ENCODE data around the gene SEMA7A. TPM values are rescaled to one million over a fixed set of nuclear protein-coding genes. Genes with fewer than 3 reads are reported as not detected.

The SEMA7A gene
- total RNA-seq, 1 experiment from 2014 or later: 0.20 TPM

Small RNAs within 50 kb of the gene (small RNA-seq; reads per million reads assigned to genes)
- 0 reads per million in 2 experiments for gene MIR6881

Other genes with a start within 250 kb of the SEMA7A start
- 0.17 and 0.29 TPM in 2 replicates for gene STRA6, start 231.2 kb downstream of the SEMA7A start, total RNA-seq (2014; rRNA removed; shearing (Covaris generic))
- 0.12 TPM in 1 of 2 replicates, not detected in the other for gene CCDC33, start 197.6 kb downstream of the SEMA7A start, total RNA-seq (2014; rRNA removed; shearing (Covaris generic))
- not detected in 2 replicates for gene CYP11A1, start 66.3 kb downstream of the SEMA7A start, total RNA-seq (2014; rRNA removed; shearing (Covaris generic))
- 39.8 and 47.7 TPM in 2 replicates for gene UBL7, start 27.2 kb upstream of the SEMA7A start, total RNA-seq (2014; rRNA removed; shearing (Covaris generic))
- 2.1 and 2.8 TPM in 2 replicates for gene ARID3B, start 107.3 kb upstream of the SEMA7A start, total RNA-seq (2014; rRNA removed; shearing (Covaris generic))
- 37.8 and 49.8 TPM in 2 replicates for gene CLK3, start 181.9 kb upstream of the SEMA7A start, total RNA-seq (2014; rRNA removed; shearing (Covaris generic))

Measured in NCI-H460 (cell line).